DND-41 (cell line): Measurements from ENCODE around the gene NPPA.

ENCODE experiments used
- EZH2 ChIP-seq: IDR thresholded peaks from 3 replicates; pipeline ENCODE4 v1.6.1; 2012; ENCODE audit warnings: borderline replicate concordance, low read depth, mild to moderate bottlenecking, moderate library complexity, low read length, inconsistent platforms; ENCODE audit not compliant: severe bottlenecking
- TF ChIP-seq, protein P1 (sequence below): IDR thresholded peaks from 2 replicates; pipeline ENCODE4 v1.5.1; 2012; ENCODE audit warnings: borderline replicate concordance, low read length, moderate library complexity, mild to moderate bottlenecking; ENCODE audit not compliant: poor library complexity, severe bottlenecking; ENCODE audit errors: extremely low read depth

DNA sequence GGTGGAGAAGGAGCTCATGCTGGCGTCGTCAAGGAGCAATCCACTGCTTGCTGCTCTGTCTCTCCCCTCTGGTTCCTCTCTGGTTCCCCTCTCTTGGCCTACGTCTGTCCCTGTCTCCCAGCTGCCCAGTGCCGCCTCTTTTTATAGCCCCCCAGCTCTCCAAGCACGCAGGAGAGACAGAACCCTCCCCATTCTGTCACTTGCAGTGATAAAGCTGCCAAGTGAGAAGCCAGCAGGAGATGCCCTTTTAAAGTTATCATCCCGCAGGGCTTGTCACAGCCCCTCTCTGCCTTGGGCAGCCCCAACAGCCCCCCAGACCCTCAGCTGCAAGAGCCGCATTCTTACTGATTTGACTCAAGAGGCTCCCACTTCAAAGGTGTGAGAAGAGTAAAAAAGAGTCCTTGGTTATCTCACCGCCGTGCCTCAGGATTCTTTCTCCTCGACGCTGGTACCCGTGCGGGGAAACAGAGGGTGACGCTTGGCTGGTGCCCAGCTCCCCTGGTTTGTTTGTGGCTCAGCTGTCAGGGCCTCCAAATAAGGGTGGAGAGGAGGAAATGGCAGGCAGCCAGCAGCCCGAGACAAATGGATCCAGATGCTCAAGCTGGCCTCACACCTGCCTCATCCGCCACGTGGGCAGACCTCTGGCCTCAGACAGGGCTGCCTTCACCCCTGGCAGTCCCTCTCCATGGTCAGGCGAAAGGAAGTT, at the start of gene NPPA:
- TF ChIP-seq EZH2 = no peak
- TF ChIP-seq, protein P1, sequence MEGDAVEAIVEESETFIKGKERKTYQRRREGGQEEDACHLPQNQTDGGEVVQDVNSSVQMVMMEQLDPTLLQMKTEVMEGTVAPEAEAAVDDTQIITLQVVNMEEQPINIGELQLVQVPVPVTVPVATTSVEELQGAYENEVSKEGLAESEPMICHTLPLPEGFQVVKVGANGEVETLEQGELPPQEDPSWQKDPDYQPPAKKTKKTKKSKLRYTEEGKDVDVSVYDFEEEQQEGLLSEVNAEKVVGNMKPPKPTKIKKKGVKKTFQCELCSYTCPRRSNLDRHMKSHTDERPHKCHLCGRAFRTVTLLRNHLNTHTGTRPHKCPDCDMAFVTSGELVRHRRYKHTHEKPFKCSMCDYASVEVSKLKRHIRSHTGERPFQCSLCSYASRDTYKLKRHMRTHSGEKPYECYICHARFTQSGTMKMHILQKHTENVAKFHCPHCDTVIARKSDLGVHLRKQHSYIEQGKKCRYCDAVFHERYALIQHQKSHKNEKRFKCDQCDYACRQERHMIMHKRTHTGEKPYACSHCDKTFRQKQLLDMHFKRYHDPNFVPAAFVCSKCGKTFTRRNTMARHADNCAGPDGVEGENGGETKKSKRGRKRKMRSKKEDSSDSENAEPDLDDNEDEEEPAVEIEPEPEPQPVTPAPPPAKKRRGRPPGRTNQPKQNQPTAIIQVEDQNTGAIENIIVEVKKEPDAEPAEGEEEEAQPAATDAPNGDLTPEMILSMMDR = no peak
